RWPE1 (cell line): ENCODE data around the gene DCDC1.

Experiments
- CTCF ChIA-PET: fragments of 350-600 bp; sonication (Branson Sonifier 250); formaldehyde crosslinking; extraction: SDS; loops from one replicate; lab custom pipeline; 2021; lab: Yijun Ruan, JAX
- POLR2A ChIA-PET: fragments of 400-600 bp; formaldehyde crosslinking; extraction: SDS; loops from one replicate; lab custom pipeline; 2020; ENCODE audit warnings: antibody characterized with exemption; ENCODE audit not compliant: low non-redundant PET; lab: Yijun Ruan, JAX
- DNase-seq: peaks from one replicate; pipeline ENCODE4 v3.0.0; 2012; ENCODE audit warnings: low spot score
- H3K27ac ChIP-seq: fragments of 450-650 bp; 2 replicates; pipeline ENCODE4 v1.5.1; 2017
- TF ChIP-seq, protein P1 (sequence below): fragments of 450-650 bp; conservative IDR thresholded peaks from 2 replicates; pipeline ENCODE4 v1.5.1; 2017; ENCODE audit warnings: low read depth, mild to moderate bottlenecking

DCDC1 gene

DNA sequence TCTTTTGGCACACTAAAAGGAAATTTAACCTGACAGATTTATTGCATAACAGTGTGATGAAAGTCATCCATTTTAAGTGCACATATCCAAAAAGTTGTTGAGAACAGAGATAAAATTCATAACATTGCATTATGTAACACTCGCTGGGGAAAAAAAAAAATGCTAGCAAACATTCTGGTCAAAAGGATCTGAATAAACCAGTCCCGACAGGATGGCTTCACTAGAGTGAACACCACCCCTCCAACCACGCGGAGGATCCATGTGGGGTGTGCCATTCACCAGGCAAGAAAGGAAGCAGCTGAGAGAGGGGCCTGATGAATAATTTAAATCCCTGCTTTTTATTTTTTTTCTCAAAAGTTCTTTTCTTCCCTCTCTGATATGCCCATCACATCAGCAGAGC is 258.7 kb downstream of the DCDC1 start:
- DNase-seq = no peak
- TF ChIP-seq, protein P1, sequence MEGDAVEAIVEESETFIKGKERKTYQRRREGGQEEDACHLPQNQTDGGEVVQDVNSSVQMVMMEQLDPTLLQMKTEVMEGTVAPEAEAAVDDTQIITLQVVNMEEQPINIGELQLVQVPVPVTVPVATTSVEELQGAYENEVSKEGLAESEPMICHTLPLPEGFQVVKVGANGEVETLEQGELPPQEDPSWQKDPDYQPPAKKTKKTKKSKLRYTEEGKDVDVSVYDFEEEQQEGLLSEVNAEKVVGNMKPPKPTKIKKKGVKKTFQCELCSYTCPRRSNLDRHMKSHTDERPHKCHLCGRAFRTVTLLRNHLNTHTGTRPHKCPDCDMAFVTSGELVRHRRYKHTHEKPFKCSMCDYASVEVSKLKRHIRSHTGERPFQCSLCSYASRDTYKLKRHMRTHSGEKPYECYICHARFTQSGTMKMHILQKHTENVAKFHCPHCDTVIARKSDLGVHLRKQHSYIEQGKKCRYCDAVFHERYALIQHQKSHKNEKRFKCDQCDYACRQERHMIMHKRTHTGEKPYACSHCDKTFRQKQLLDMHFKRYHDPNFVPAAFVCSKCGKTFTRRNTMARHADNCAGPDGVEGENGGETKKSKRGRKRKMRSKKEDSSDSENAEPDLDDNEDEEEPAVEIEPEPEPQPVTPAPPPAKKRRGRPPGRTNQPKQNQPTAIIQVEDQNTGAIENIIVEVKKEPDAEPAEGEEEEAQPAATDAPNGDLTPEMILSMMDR = no peak
- ChIA-PET CTCF (no interaction called here), POLR2A (no interaction called here)
- no peak overlapping the region for H3K27ac ChIP-seq

DNA sequence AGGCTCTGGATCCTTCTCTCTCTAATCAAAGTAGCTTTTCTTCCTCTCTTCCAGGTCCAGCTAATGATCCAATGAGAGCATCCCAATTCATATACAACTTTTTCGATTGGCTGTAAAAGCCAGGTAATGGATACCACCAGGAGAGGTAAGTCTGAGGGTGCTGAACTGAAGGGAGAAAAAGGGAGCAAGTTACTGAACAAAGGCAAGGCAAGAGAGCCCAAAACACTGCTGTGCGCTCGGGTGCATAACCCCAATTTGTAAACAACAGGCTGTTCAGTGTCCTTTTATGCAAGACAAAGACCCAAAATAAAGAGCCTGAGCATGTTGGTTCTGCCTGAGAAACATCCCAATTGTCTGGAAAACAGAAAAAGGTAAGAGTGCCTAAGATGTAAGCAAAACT is 260.1 kb downstream of the DCDC1 start:
- DNase-seq = no peak
- CTCF ChIA-PET = interaction anchor here (0.7 kb wide), 1 partner anchor 433 kb away, joined by 3 read pairs; no protein-coding TSS in a partner anchor
- TF ChIP-seq, protein P1 = no peak
- POLR2A ChIA-PET = no interaction called here
- H3K27ac ChIP-seq = no peak overlapping the region

DNA sequence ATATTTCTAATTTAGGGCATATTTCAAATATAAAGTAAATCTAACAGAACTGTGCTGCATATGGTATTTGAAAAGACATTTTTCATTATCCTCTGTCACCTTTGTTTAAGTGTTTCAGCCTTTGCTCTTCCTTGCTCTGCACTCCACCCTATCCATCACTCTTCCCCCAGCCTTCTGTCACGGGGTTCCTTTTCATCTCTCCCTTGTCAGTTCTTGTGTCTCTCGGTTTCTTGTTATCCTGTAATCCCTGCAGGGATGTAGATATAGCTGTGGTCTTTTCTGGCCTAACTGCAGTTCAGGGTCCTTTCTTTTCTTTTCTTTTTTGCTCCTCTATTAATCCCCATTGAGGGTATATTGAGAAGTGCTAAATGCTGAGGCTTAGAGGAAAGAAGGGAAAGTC is 261.9 kb downstream of the DCDC1 start:
- DNase-seq = no peak
- TF ChIP-seq, protein P1 = no peak
- no peak overlapping the region for H3K27ac ChIP-seq
- CTCF ChIA-PET = interaction anchor here (1.1 to 2.0 kb wide), 4 partner anchors 19 to 1190 kb away, joined by 5 to 6 read pairs (median 6); no protein-coding TSS in a partner anchor
- POLR2A ChIA-PET = no interaction called here

DNA sequence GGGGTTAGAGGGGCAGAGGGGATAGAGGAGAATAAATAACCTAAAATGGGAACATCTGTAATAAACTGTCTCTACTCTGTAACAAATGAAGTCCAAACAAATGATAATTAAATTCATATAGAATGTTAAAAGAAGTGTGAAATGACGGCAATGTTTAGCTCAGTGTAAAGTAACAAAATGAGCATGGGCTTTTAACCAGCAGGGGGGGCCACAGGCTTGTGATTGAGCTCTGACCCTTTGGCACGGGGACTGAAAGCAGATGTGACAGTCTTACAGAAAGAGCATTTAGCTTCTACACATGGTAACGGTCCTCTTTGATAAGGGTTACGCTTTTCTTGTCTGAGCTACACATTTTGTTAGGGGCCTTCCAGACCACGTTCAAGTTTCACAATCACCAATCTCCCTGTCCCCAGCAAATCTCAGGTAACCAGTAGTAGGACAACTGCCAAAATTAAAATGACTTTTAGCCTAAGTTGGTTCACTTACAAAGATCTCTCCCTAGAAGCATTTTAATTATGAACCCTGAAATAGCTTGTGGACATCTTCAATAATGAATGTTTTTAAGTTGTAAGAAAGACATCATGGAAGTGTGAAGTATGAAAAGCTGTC is 262.5 kb downstream of the DCDC1 start:
- H3K27ac ChIP-seq = no peak overlapping the region
- ChIA-PET CTCF (interaction anchor here (0.6 to 2.0 kb wide), 6 partner anchors 20 to 1191 kb away, joined by 3 to 6 read pairs (median 6); no protein-coding TSS in a partner anchor), POLR2A (no interaction called here)
- peak; percentile 8 for DNase-seq
- TF ChIP-seq, protein P1 = peak; percentile 24; the same call in 1 of the 2 replicates

DNA sequence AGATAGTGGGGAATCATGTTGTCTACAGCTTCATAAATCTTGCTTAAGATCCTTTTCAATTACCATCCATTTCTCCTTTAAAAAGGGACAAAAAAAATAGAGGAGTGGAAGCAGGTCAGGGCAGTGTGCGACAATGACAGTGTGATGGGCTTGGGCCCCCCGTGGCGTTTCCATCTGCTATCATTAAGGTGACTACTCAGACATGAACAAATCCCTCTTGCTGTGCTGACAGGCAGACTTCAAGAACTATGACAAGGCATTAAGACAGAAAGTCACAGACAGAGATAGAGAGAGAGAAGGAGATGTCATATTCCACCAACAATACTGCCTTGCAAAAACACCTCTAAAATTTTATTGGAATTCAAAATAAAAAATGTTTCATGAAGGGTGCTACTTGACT is 263.2 kb downstream of the DCDC1 start:
- DNase-seq = no peak
- ChIA-PET CTCF (interaction anchor here (0.6 to 2.0 kb wide), 7 partner anchors 21 to 1191 kb away, joined by 3 to 6 read pairs (median 5); no protein-coding TSS in a partner anchor), POLR2A (no interaction called here)
- TF ChIP-seq, protein P1 = no peak
- no peak overlapping the region for H3K27ac ChIP-seq

DNA sequence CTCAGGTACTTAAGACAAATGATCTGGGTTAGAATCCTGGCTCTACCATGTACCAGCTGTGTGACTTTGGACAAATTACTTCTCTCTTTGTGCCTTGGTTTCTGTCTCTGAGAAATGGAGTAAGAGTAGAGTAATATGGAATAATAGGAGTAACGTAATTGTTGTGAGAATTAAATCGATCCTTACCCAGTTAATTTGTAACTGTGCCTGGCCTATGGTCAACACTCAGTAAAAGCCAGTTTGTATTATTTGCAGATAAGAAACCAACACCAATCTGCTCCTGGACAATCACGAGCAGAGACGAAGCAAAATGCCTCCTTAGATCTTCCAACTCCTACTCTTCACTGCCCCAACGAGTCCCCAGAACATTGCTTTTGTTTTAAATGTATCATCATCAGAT is 266.7 kb downstream of the DCDC1 start:
- no peak overlapping the region for H3K27ac ChIP-seq
- TF ChIP-seq, protein P1 = no peak
- CTCF ChIA-PET = no interaction called here
- POLR2A ChIA-PET = no interaction called here
- DNase-seq = no peak
